Loucy (cell line): ENCODE data around the gene IFITM10.

Source experiments
- H2AFZ ChIP-seq: fragments of 200-600 bp; sonication (generic); 2 replicates; pipeline ENCODE4 v1.6.0; 2016; ENCODE audit warnings: antibody characterized with exemption, mild to moderate bottlenecking, low read length, moderate library complexity
- H3F3A ChIP-seq: fragments of 200-600 bp; 2 replicates; pipeline ENCODE4 v1.6.0; 2016; ENCODE audit warnings: antibody characterized with exemption, low read depth, mild to moderate bottlenecking
- H3K27me3 ChIP-seq: fragments of 200-600 bp; sonication (generic); 2 replicates; pipeline ENCODE4 v1.6.1; 2014; ENCODE audit warnings: low read length, mild to moderate bottlenecking; ENCODE audit not compliant: insufficient read depth, poor library complexity, severe bottlenecking
- H3K36me3 ChIP-seq: fragments of 200-600 bp; sonication (generic); 2 replicates; pipeline ENCODE4 v1.6.1; 2016; ENCODE audit warnings: low read length; ENCODE audit not compliant: insufficient read depth
- H3K4me1 ChIP-seq: fragments of 200-600 bp; sonication (generic); 2 replicates; pipeline ENCODE4 v1.5.1; 2014; ENCODE audit warnings: low read length, mild to moderate bottlenecking; ENCODE audit not compliant: insufficient read depth, poor library complexity, severe bottlenecking
- H3K4me2 ChIP-seq: fragments of 200-600 bp; sonication (generic); 2 replicates; pipeline ENCODE4 v1.6.0; 2014; ENCODE audit warnings: antibody characterized with exemption, low read length, low read depth, mild to moderate bottlenecking; ENCODE audit not compliant: poor library complexity, severe bottlenecking
- H3K4me3 ChIP-seq: fragments of 200-600 bp; sonication (generic); 2 replicates; pipeline ENCODE4 v1.5.1; 2014; ENCODE audit warnings: low read length, mild to moderate bottlenecking, mixed read lengths; ENCODE audit not compliant: poor library complexity, severe bottlenecking
- H3K79me2 ChIP-seq: fragments of 200-600 bp; sonication (generic); 2 replicates; pipeline ENCODE4 v1.6.1; 2014; ENCODE audit warnings: low read length; ENCODE audit not compliant: insufficient read depth
- H3K9ac ChIP-seq: fragments of 200-600 bp; sonication (generic); 2 replicates; pipeline ENCODE4 v1.6.0; 2014; ENCODE audit warnings: mild to moderate bottlenecking, low read depth, low read length, moderate library complexity; ENCODE audit not compliant: poor library complexity, severe bottlenecking
- H3K9me2 ChIP-seq: fragments of 200-600 bp; sonication (generic); replicated peaks from 2 replicates; pipeline ENCODE4 v1.6.1; 2016; ENCODE audit warnings: low read depth, low read length, mixed read lengths
- H3K9me3 ChIP-seq: fragments of 200-600 bp; sonication (generic); 2 replicates; pipeline ENCODE4 v1.6.1; 2014; ENCODE audit warnings: mild to moderate bottlenecking, antibody characterized with exemption, low read length, low read depth; ENCODE audit not compliant: insufficient read depth
- H4K20me1 ChIP-seq: fragments of 200-600 bp; sonication (generic); 2 replicates; pipeline ENCODE4 v1.6.0; 2014; ENCODE audit warnings: antibody characterized with exemption, low read length, mild to moderate bottlenecking; ENCODE audit not compliant: insufficient read depth, poor library complexity, severe bottlenecking
- EZH2phosphoT487 ChIP-seq: fragments of 200-600 bp; IDR thresholded peaks from 2 replicates; pipeline ENCODE4 v1.6.1; 2018; ENCODE audit warnings: antibody characterized with exemption, mild to moderate bottlenecking, moderate library complexity, borderline replicate concordance
- TF ChIP-seq, protein P1 (sequence below): fragments of 200-600 bp; sonication (generic); conservative IDR thresholded peaks from 2 replicates; pipeline ENCODE4 v1.5.1; 2014; ENCODE audit warnings: mild to moderate bottlenecking, antibody characterized with exemption, low read length

IFITM10 gene

DNA sequence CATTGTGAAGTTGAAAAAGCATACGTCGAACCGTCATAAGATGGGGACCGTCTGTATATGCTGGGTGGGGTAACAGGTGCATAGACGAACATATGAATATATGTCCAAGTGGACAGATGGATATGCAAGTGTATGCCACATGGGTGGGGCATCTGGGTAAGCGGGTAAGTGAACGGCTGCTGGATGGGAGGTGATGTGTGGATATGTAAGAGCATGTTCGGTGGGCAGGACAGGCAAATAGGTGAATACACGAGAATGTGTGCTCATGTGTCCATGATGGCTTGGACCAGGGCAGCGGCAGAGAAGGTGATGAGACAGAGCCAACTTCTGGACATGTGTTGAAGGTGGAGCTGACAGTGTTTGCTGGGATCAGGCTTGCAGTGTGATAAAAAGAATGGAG, 12.0 kb downstream of the IFITM10 start:
- TF ChIP-seq, protein P1, sequence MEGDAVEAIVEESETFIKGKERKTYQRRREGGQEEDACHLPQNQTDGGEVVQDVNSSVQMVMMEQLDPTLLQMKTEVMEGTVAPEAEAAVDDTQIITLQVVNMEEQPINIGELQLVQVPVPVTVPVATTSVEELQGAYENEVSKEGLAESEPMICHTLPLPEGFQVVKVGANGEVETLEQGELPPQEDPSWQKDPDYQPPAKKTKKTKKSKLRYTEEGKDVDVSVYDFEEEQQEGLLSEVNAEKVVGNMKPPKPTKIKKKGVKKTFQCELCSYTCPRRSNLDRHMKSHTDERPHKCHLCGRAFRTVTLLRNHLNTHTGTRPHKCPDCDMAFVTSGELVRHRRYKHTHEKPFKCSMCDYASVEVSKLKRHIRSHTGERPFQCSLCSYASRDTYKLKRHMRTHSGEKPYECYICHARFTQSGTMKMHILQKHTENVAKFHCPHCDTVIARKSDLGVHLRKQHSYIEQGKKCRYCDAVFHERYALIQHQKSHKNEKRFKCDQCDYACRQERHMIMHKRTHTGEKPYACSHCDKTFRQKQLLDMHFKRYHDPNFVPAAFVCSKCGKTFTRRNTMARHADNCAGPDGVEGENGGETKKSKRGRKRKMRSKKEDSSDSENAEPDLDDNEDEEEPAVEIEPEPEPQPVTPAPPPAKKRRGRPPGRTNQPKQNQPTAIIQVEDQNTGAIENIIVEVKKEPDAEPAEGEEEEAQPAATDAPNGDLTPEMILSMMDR: no peak
- no peak for TF ChIP-seq EZH2phosphoT487
- H3K79me2 ChIP-seq: no peaks in the 10 kb centered on the region
- no peaks in the 10 kb centered on the region for H3F3A ChIP-seq
- no peaks in the 10 kb centered on the region for H4K20me1 ChIP-seq
- H3K36me3 ChIP-seq: no peaks in the 10 kb centered on the region
- no peaks in the 10 kb centered on the region for H3K9me2 ChIP-seq
- H2AFZ ChIP-seq: no peak overlapping the region
- peaks cover 6% of the 10 kb centered on the region; the same call in 1 of the 2 replicates for H3K9me3 ChIP-seq
- no peak overlapping the region for H3K4me3 ChIP-seq
- H3K9ac ChIP-seq: no peak overlapping the region
- H3K4me1 ChIP-seq: peaks cover 15% of the 10 kb centered on the region
- H3K4me2 ChIP-seq: no peak overlapping the region
- no peaks in the 10 kb centered on the region for H3K27me3 ChIP-seq

DNA sequence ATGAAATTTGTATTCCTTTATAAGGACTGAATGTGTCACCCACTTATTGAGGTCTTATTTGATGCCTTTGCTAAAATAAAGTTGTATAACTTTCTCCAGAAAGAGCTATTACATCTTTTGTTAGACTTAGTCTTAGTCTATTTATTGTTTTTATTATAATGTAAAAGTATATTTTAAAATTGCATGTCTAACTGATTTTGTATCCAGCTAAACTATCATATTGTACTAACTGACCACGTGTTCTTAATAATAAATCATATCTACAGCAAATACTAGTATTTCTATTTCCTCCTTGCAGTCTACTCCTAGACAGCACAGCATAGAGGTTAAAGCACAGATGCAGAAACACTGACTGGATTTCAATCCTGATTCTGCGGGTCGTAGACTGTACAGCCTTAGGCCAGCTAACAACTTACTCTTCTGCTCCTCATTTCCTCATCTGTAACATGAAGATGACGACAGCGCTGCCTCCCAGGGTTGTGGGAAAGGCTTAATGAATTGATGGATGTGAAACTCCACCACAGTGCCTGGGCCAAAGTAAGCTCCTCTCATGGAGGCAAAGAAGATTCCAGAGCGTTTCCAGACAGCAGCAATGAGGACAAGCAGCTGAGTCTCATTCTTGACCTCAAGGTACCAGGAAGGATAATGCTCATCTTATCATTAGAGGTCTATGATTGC, 13.2 kb downstream of the IFITM10 start:
- Histone ChIP-seq H3K4me2 (no peak overlapping the region), H4K20me1 (no peaks in the 10 kb centered on the region), H3K9me2 (no peaks in the 10 kb centered on the region), H3K4me1 (peaks cover 27% of the 10 kb centered on the region), H3F3A (no peaks in the 10 kb centered on the region), H2AFZ (no peak overlapping the region), H3K4me3 (no peak overlapping the region), H3K9ac (no peak overlapping the region), H3K79me2 (no peaks in the 10 kb centered on the region), H3K36me3 (no peaks in the 10 kb centered on the region), H3K9me3 (peaks cover 6% of the 10 kb centered on the region; the same call in 1 of the 2 replicates), H3K27me3 (no peaks in the 10 kb centered on the region)
- TF ChIP-seq EZH2phosphoT487: no peak

GRCh38 chr11:1736447-1736992, 13.9 kb downstream of the IFITM10 start:
- Histone ChIP-seq H3K9ac (no peak overlapping the region), H3F3A (no peaks in the 10 kb centered on the region), H4K20me1 (no peaks in the 10 kb centered on the region), H3K27me3 (no peaks in the 10 kb centered on the region), H2AFZ (no peak overlapping the region), H3K4me1 (peaks cover 34% of the 10 kb centered on the region), H3K4me3 (no peak overlapping the region), H3K9me3 (peaks cover 6% of the 10 kb centered on the region; the same call in 1 of the 2 replicates), H3K79me2 (no peaks in the 10 kb centered on the region), H3K9me2 (no peaks in the 10 kb centered on the region), H3K36me3 (no peaks in the 10 kb centered on the region), H3K4me2 (no peak overlapping the region)
- TF ChIP-seq EZH2phosphoT487: no peak

DNA sequence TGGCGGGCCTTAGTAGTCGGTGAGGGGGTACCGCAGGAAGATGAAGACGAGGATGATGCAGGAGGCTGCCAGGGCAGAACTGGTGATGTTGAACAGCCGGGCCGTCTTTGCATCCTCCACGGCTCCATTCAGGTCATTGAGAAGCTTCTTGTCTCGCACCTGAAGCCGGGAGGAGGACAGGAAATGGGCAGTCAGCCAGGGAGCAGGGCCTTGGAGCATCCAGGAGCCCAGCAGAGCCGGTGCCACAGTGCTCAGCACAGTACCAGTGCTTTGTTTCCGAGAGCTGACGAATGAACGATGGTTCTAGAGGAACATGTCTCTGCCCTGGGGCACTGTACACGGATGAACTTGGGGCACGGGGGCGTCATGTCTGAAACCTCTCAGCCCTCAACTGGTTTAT, 15.1 kb downstream of the IFITM10 start:
- peaks cover 38% of the 10 kb centered on the region for H3K4me1 ChIP-seq
- H3K9me3 ChIP-seq: peaks cover 6% of the 10 kb centered on the region; the same call in 1 of the 2 replicates
- no peak overlapping the region for H3K4me3 ChIP-seq
- H4K20me1 ChIP-seq: no peaks in the 10 kb centered on the region
- H3K4me2 ChIP-seq: no peak overlapping the region
- no peak overlapping the region for H2AFZ ChIP-seq
- no peak overlapping the region for H3K9ac ChIP-seq
- no peaks in the 10 kb centered on the region for H3K79me2 ChIP-seq
- no peaks in the 10 kb centered on the region for H3K9me2 ChIP-seq
- H3K36me3 ChIP-seq: no peaks in the 10 kb centered on the region
- H3K27me3 ChIP-seq: no peaks in the 10 kb centered on the region
- no peak for TF ChIP-seq EZH2phosphoT487
- TF ChIP-seq, protein P1: no peak
- no peaks in the 10 kb centered on the region for H3F3A ChIP-seq
